H1 (cell line): ENCODE results near the gene ARID4B. TPM values are rescaled to one million over a fixed set of nuclear protein-coding genes. Genes with fewer than 3 reads are reported as not detected.

Source experiments
- CTCF ChIA-PET: fragments of 300-600 bp; sonication (Branson Sonifier 250); formaldehyde crosslinking; loops from one replicate; lab custom pipeline; 2021; ENCODE audit not compliant: partially characterized antibody; lab: Charles Lee
- POLR2A ChIA-PET: fragments of 300-600 bp; sonication (Branson Sonifier 250); formaldehyde crosslinking; loops from one replicate; lab custom pipeline; 2021; ENCODE audit warnings: inconsistent platforms; ENCODE audit not compliant: partially characterized antibody; lab: Charles Lee
- DNase-seq, 2 experiments: peaks; one replicate each; pipeline versions ENCODE4 v3.0.0 to v3.0.0-alpha.2; 2010 to 2022; ENCODE audit warnings: low spot score in 2 of 2, low read depth in 1 of 2, mixed read lengths in 1 of 2
- FAIRE-seq: peaks from 2 replicates; lab custom pipeline; 2011; peaks lifted over from hg19 to GRCh38; lab: Jason Lieb, UNC
- H2AFZ ChIP-seq: 2 replicates; pipeline ENCODE4 v1.8.1; 2012; ENCODE audit warnings: low read length, inconsistent platforms
- H2AK5ac ChIP-seq: 2 replicates; pipeline ENCODE4 v1.6.1; 2013; ENCODE audit warnings: low read depth, low read length
- H2BK120ac ChIP-seq: replicated peaks from 2 replicates; pipeline ENCODE3; 2013; ENCODE audit warnings: low read depth, low read length, inconsistent platforms
- H2BK12ac ChIP-seq: 2 replicates; pipeline ENCODE4 v1.6.1; 2013; ENCODE audit warnings: low read depth, low read length
- H2BK15ac ChIP-seq: 2 replicates; pipeline ENCODE4 v1.6.1; 2013; ENCODE audit warnings: low read length
- H2BK20ac ChIP-seq: 2 replicates; pipeline ENCODE4 v1.6.1; 2013; ENCODE audit warnings: low read length
- H2BK5ac ChIP-seq: 2 replicates; pipeline ENCODE4 v1.6.1; 2013; ENCODE audit warnings: low read depth, low read length
- H3K14ac ChIP-seq: 2 replicates; pipeline ENCODE4 v1.6.1; 2013; ENCODE audit warnings: inconsistent platforms; ENCODE audit not compliant: insufficient read length
- H3K18ac ChIP-seq: 2 replicates; pipeline ENCODE4 v1.6.1; 2013; ENCODE audit warnings: low read length; ENCODE audit errors: extremely low read depth
- H3K23ac ChIP-seq: 2 replicates; pipeline ENCODE4 v1.6.1; 2013; ENCODE audit warnings: inconsistent platforms; ENCODE audit not compliant: insufficient read length
- H3K23me2 ChIP-seq: 2 replicates; pipeline ENCODE4 v1.6.1; 2013; ENCODE audit warnings: low read depth, low read length
- H3K27ac ChIP-seq: 2 replicates; pipeline ENCODE4 v1.6.1; 2011; ENCODE audit warnings: low read depth, low read length, inconsistent platforms
- H3K27me3 ChIP-seq, 4 experiments: replicated peaks in 1 of 4; 1 replicate in 1 of 4; 2 replicates in 3 of 4; pipeline versions ENCODE4 v1.6.1 to v1.8.1; 2011 to 2013; ENCODE audit warnings: low read length in 3 of 4, mild to moderate bottlenecking in 3 of 4, inconsistent platforms in 2 of 4, mixed read lengths in 2 of 4, moderate library complexity in 1 of 4; ENCODE audit not compliant: control insufficient read depth in 3 of 4, insufficient read depth in 3 of 4; ENCODE audit errors: extremely low read depth in 1 of 4
- H3K36me3 ChIP-seq, 4 experiments: 2 replicates each; pipeline versions ENCODE4 v1.6.1 to v1.8.1; 2011 to 2013; ENCODE audit warnings: mild to moderate bottlenecking in 4 of 4, low read length in 3 of 4, moderate library complexity in 2 of 4, control low read depth in 1 of 4, inconsistent platforms in 1 of 4; ENCODE audit not compliant: insufficient read depth in 4 of 4, control insufficient read depth in 2 of 4
- H3K4ac ChIP-seq: replicated peaks from 2 replicates; pipeline ENCODE3; 2013; ENCODE audit warnings: low read length, low read depth, mixed read lengths, inconsistent platforms; ENCODE audit not compliant: insufficient read length
- H3K4me1 ChIP-seq, 4 experiments: replicated peaks in 1 of 4; 1 replicate in 1 of 4; 2 replicates in 3 of 4; pipeline versions ENCODE4 v1.6.1 to v1.8.1; 2011 to 2013; ENCODE audit warnings: low read length in 3 of 4, inconsistent platforms in 2 of 4, mixed read lengths in 1 of 4; ENCODE audit not compliant: insufficient read depth in 4 of 4, control insufficient read depth in 3 of 4
- H3K4me2 ChIP-seq, 2 experiments: 2 replicates each; pipeline versions ENCODE4 v1.6.1 to v1.8.1; 2011 to 2013; ENCODE audit warnings: low read depth in 2 of 2, low read length in 2 of 2, control low read depth in 1 of 2, inconsistent platforms in 1 of 2, mild to moderate bottlenecking in 1 of 2; ENCODE audit not compliant: insufficient read depth in 1 of 2
- H3K4me3 ChIP-seq, 4 experiments: fragments of 200-600, 300-600 bp in 1 of 4; sonication (generic), shearing (Covaris generic), sonication (Bioruptor Twin) in 1 of 4; 2 replicates each; pipeline versions ENCODE4 v1.5.1 to v1.8.1; 2011 to 2016; ENCODE audit warnings: low read length in 4 of 4, low read depth in 3 of 4, control low read depth in 2 of 4, inconsistent platforms in 2 of 4, mild to moderate bottlenecking in 2 of 4, mixed read lengths in 1 of 4, moderate library complexity in 1 of 4; ENCODE audit not compliant: insufficient read depth in 2 of 4; ENCODE audit errors: extremely low read depth in 1 of 4
- H3K56ac ChIP-seq: replicated peaks from 2 replicates; pipeline ENCODE3; 2013; ENCODE audit warnings: low read depth, mild to moderate bottlenecking, mixed read lengths, low read length, inconsistent platforms; ENCODE audit not compliant: insufficient read length
- H3K79me1 ChIP-seq: 2 replicates; pipeline ENCODE4 v1.6.1; 2013; ENCODE audit warnings: low read depth, low read length, control low read depth
- H3K79me2 ChIP-seq, 2 experiments: 2 replicates each; pipeline versions ENCODE4 v1.6.1 to v1.8.1; 2012 to 2013; ENCODE audit warnings: low read length in 2 of 2, mild to moderate bottlenecking in 2 of 2, inconsistent platforms in 1 of 2; ENCODE audit not compliant: insufficient read depth in 2 of 2, control insufficient read depth in 1 of 2
- H3K9ac ChIP-seq, 4 experiments: replicated peaks in 1 of 4; 1 replicate in 1 of 4; 2 replicates in 3 of 4; pipeline versions ENCODE4 v1.6.1 to v1.8.1; 2011 to 2013; ENCODE audit warnings: low read depth in 3 of 4, low read length in 3 of 4, control low read depth in 2 of 4, mild to moderate bottlenecking in 2 of 4, moderate library complexity in 2 of 4, inconsistent platforms in 1 of 4; ENCODE audit errors: extremely low read depth in 1 of 4
- H3K9me3 ChIP-seq, 2 experiments: 2 replicates each; pipeline versions ENCODE4 v1.6.1 to v1.8.1; 2012 to 2013; ENCODE audit warnings: mild to moderate bottlenecking in 2 of 2, moderate library complexity in 2 of 2, control low read depth in 1 of 2, inconsistent platforms in 1 of 2, low read depth in 1 of 2, low read length in 1 of 2, mixed read lengths in 1 of 2; ENCODE audit not compliant: insufficient read depth in 2 of 2
- H4K20me1 ChIP-seq, 2 experiments: replicated peaks in 1 of 2; 2 replicates each; pipeline versions ENCODE3 to v1.8.1; 2011 to 2013; ENCODE audit warnings: inconsistent platforms in 2 of 2, low read length in 2 of 2, mild to moderate bottlenecking in 1 of 2; ENCODE audit not compliant: insufficient read depth in 2 of 2, control insufficient read depth in 1 of 2
- H4K5ac ChIP-seq: 2 replicates; pipeline ENCODE4 v1.6.1; 2013; ENCODE audit warnings: low read length, low read depth, mixed read lengths, inconsistent platforms; ENCODE audit not compliant: insufficient read length
- H4K8ac ChIP-seq: 2 replicates; pipeline ENCODE4 v1.8.0; 2013; ENCODE audit warnings: mild to moderate bottlenecking, moderate library complexity, low read length, inconsistent platforms; ENCODE audit not compliant: insufficient read depth; ENCODE audit errors: extremely low read depth
- H4K91ac ChIP-seq: replicated peaks from 2 replicates; pipeline ENCODE3; 2013; ENCODE audit warnings: low read length, mixed read lengths, inconsistent platforms; ENCODE audit not compliant: insufficient read length
- EGR1 ChIP-seq: IDR thresholded peaks from 2 replicates; pipeline ENCODE4 v1.6.1; 2011; ENCODE audit warnings: low read depth, low read length, borderline replicate concordance
- SUZ12 ChIP-seq: fragments of 200-600 bp; sonication (generic); IDR thresholded peaks from 2 replicates; pipeline ENCODE4 v1.6.1; 2012; ENCODE audit warnings: mild to moderate bottlenecking, inconsistent platforms, low read length, moderate library complexity, mixed read lengths
- WGBS, 2 experiments: shearing (Covaris generic) in 1 of 2; methylation state at CpG; one replicate each; pipeline versions ENCODE4 v1.1.6 to v1.1.7; 2013 to 2015; ENCODE audit warnings: low lambda C conversion rate in 2 of 2, mixed read lengths in 2 of 2, inconsistent platforms in 1 of 2, low coverage in 1 of 2, missing lambda C conversion rate in 1 of 2; ENCODE audit not compliant: insufficient replicate concordance in 2 of 2, insufficient coverage in 1 of 2, insufficient read length in 1 of 2; ENCODE audit errors: extremely low coverage in 1 of 2, missing lambda C conversion rate in 1 of 2; 5-methylcytosine and 5-hydroxymethylcytosine counted together
- polyA plus RNA-seq, 7 experiments: library from polyadenylated mRNA; depleted of rRNA in 3 of 7; stranded (reverse) in 5 of 7; unstranded in 2 of 7; fragments of >200 nt in 5 of 7; fragments of 200-250 nt in 2 of 7; gene quantifications; 1 replicate in 5 of 7; 2 replicates in 1 of 7; 4 replicates in 1 of 7; pipeline versions ENCODE4 v1.2.1 to v1.2.3, GENCODE V29; 2011 to 2013; ENCODE audit warnings: missing spikeins in 2 of 7, mixed read lengths in 2 of 7
- total RNA-seq: library from RNA; stranded (reverse); fragmentation: NEBNext Ultra II Directional; extraction: Animal tissue kit (Norgen Biotek cat#: 25700); gene quantifications from 2 replicates; pipeline ENCODE4 v1.2.1, GENCODE V29; 2021

Gene ARID4B
- total and polyA plus RNA-seq, 2 of the 8 experiments (the other 6 are each of a cell fraction or from before 2014, with no cell fraction given): 5.1 to 28.8 TPM

DNA sequence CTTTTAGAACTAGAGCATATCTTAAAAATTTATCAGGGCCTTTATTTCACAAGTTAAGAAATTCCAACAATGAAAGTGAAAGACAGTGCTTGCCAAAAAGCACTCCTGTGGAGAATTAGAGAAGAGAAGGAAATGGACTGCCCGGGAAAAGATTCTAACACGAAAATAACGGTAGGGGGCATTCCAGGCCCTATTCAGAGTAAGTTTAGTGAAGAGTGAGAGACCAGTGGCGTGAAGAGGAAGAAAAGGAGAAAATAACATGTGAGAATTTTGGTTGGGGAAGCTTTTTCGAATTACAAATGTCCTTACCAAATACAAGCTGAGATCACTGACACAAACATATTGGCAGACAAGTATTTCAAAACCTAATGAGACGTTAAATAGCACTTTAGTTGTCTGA, 128.5 kb downstream of the ARID4B start:
- Histone ChIP-seq H4K8ac (no peak overlapping the region), H3K4me3 (peak overlapping the region in 1 of 4 experiments; percentile 29; a peak in 1 of 8 replicates), H4K91ac (no peak overlapping the region), H2BK5ac (no peak overlapping the region), H3K79me2 (no peaks in the 10 kb centered on the region), H3K23ac (no peak overlapping the region), H2AK5ac (no peak overlapping the region), H4K5ac (no peak overlapping the region), H3K36me3 (peaks cover 0 to 24% (median 9%) of the 10 kb centered on the region in 4 experiments; a peak in 4 of 8 replicates), H2BK120ac (no peak overlapping the region), H3K56ac (no peak overlapping the region), H3K9ac (no peak overlapping the region), H3K4ac (no peak overlapping the region), H4K20me1 (no peaks in the 10 kb centered on the region), H3K18ac (no peak overlapping the region), H3K79me1 (no peaks in the 10 kb centered on the region), H2BK12ac (no peak overlapping the region), H3K14ac (no peak overlapping the region), H3K9me3 (no peaks in the 10 kb centered on the region), H3K4me2 (no peak overlapping the region; a peak in 1 of 4 replicates), H3K27ac (no peak overlapping the region), H2BK15ac (no peak overlapping the region), H2BK20ac (no peak overlapping the region), H3K27me3 (no peaks in the 10 kb centered on the region), H2AFZ (no peak overlapping the region), H3K4me1 (no peaks in the 10 kb centered on the region), H3K23me2 (no peaks in the 10 kb centered on the region)
- FAIRE-seq (peak; percentile 87), DNase-seq (peak in 1 of 2 experiments; percentile 57)
- WGBS, 2 experiments: 6% methylated on average over 6 of the region's 6 CpGs; no CpG with 5 or more reads in 1 of the 2 experiments
- POLR2A ChIA-PET: interaction anchor here (0.6 kb wide), 2 partner anchors 16 to 53 kb away, joined by 3 read pairs; no protein-coding TSS in a partner anchor
- CTCF ChIA-PET: interaction anchor here (0.6 to 3.4 kb wide), 6 partner anchors 10 to 247 kb away, joined by 3 to 18 read pairs (median 3); no protein-coding TSS in a partner anchor
- TF ChIP-seq EGR1 (no peak), SUZ12 (no peak)
